Measurements from ENCODE around the gene BBS9. TPM values are rescaled to one million over a fixed set of nuclear protein-coding genes. Genes with fewer than 3 reads are reported as not detected.
"Not testable (repeated sequence)": the region's sequence is repeated elsewhere in the genome, so short reads cannot be mapped to it uniquely, and the experiment has no call there.

The BBS9 gene
- total RNA-seq, 1 donor from 2014 or later = 51.7 TPM

DNA sequence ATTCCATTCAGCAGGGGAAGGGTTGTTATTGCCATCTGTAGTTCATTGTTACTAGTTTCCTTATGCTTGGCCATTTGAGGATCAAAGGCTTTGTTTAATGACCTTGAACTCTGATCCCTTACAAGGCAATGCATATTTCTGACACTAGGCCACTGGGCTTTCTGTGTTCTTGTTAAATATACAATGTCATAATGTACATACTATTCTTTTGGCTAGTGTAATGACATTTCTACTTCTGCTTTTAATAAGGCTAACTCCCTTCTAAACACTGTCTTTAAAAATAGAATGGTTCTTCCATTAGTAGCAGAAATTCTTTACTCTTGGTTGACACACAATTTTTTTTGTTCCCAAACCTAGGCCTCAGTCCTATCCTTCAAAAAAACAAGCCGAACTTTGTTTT, 86.6 kb downstream of the BBS9 start:
- H3K36me3 ChIP-seq (ENCODE audit: control insufficient read depth in 3 of 3, insufficient read depth in 3 of 3, low read length in 3 of 3) = peaks cover 0 to 2% (median 0%) of the 10 kb centered on the region in 3 donors
- H3K9me3 ChIP-seq (ENCODE audit: control insufficient read depth in 3 of 3, low read length in 3 of 3) = peaks cover 0 to 7% (median 6%) of the 10 kb centered on the region in 3 donors
- H3K4me1 ChIP-seq (ENCODE audit: control insufficient read depth in 3 of 3, insufficient read depth in 3 of 3, low read length in 3 of 3) = no peaks in the 10 kb centered on the region
- no peak overlapping the region for H3K4me3 ChIP-seq (ENCODE audit: low read length in 3 of 3)
- no peaks in the 10 kb centered on the region for H3K27me3 ChIP-seq (ENCODE audit: control insufficient read depth in 3 of 3, insufficient read depth in 3 of 3, low read length in 3 of 3)
- H3K27ac ChIP-seq (ENCODE audit: low read depth, low read length) = no peak overlapping the region
- no peak overlapping the region for H3K9ac ChIP-seq (ENCODE audit: low read depth in 1 of 3, low read length in 3 of 3)

DNA sequence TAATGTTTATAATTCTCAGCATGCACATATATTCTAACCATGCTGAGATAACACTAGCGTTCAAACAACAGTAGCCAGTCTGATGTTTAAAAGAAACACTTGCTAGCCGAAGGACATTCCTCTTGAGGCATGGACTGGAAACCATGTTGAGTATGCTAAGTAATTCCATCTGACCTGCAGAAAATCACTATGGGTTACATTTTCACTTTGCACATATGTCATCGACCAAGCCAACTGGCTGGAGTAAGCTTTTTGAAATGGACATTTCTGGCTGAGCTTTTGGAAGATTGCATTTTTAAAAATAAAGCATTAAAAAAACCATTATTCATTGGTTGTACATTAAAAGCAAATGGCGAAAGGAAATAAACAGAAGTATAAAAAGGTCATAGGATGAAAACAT, 88.2 kb downstream of the BBS9 start:
- no peaks in the 10 kb centered on the region for H3K27me3 ChIP-seq (ENCODE audit: control insufficient read depth in 3 of 3, insufficient read depth in 3 of 3, low read length in 3 of 3)
- H3K27ac ChIP-seq (ENCODE audit: low read depth, low read length) = no peak overlapping the region
- peaks cover 0 to 3% (median 0%) of the 10 kb centered on the region in 3 donors for H3K9me3 ChIP-seq (ENCODE audit: control insufficient read depth in 3 of 3, low read length in 3 of 3)
- no peak overlapping the region for H3K9ac ChIP-seq (ENCODE audit: low read depth in 1 of 3, low read length in 3 of 3)
- no peaks in the 10 kb centered on the region for H3K4me1 ChIP-seq (ENCODE audit: control insufficient read depth in 3 of 3, insufficient read depth in 3 of 3, low read length in 3 of 3)
- no peak overlapping the region for H3K4me3 ChIP-seq (ENCODE audit: low read length in 3 of 3)
- H3K36me3 ChIP-seq (ENCODE audit: control insufficient read depth in 3 of 3, insufficient read depth in 3 of 3, low read length in 3 of 3) = no peaks in the 10 kb centered on the region

- H3K36me3 ChIP-seq (ENCODE audit: control insufficient read depth in 3 of 3, insufficient read depth in 3 of 3, low read length in 3 of 3); H3K9me3 ChIP-seq (ENCODE audit: control insufficient read depth in 3 of 3, low read length in 3 of 3): not testable (repeated sequence)
Observed at GRCh38 chr7:33218841-33219535, 89.6 kb downstream of the BBS9 start.

GRCh38 chr7:33220231-33220630, 90.9 kb downstream of the BBS9 start:
- no peaks in the 10 kb centered on the region for H3K4me1 ChIP-seq (ENCODE audit: control insufficient read depth in 3 of 3, insufficient read depth in 3 of 3, low read length in 3 of 3)
- H3K9ac ChIP-seq (ENCODE audit: low read depth in 1 of 3, low read length in 3 of 3) = no peak overlapping the region

More at GRCh38 chr7:33218841-33219535, 89.6 kb downstream of the BBS9 start:
- not testable (repeated sequence) for H3K9ac ChIP-seq (ENCODE audit: low read depth in 1 of 3, low read length in 3 of 3); H3K27ac ChIP-seq (ENCODE audit: low read depth, low read length); H3K4me1 ChIP-seq (ENCODE audit: control insufficient read depth in 3 of 3, insufficient read depth in 3 of 3, low read length in 3 of 3); H3K27me3 ChIP-seq (ENCODE audit: control insufficient read depth in 3 of 3, insufficient read depth in 3 of 3, low read length in 3 of 3); H3K4me3 ChIP-seq (ENCODE audit: low read length in 3 of 3)

DNA sequence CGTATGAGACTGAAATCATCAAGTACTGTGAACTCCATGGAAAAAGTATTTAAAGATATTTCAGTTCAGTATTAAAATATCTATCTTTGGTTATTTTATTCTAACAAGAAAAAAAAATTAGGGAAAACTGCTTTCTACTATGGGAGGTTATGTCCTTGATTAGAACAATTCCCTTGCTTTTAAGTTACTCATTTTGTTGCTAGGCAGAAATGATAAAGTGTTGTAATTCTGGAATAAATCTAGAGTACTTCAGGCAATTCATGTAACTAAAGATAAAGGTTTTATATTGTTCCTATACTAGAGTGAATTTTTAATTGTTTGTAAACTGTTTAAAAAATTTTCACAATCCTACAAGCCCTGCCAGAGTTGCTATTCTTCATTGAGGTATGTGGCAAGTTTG, 92.0 kb downstream of the BBS9 start:
- Histone ChIP-seq H3K4me3 (ENCODE audit: low read length in 3 of 3) (no peak overlapping the region), H3K27me3 (ENCODE audit: control insufficient read depth in 3 of 3, insufficient read depth in 3 of 3, low read length in 3 of 3) (no peaks in the 10 kb centered on the region), H3K36me3 (ENCODE audit: control insufficient read depth in 3 of 3, insufficient read depth in 3 of 3, low read length in 3 of 3) (no peaks in the 10 kb centered on the region)

More at GRCh38 chr7:33220231-33220630, 90.9 kb downstream of the BBS9 start:
- Histone ChIP-seq H3K27ac (ENCODE audit: low read depth, low read length) (no peak overlapping the region), H3K27me3 (ENCODE audit: control insufficient read depth in 3 of 3, insufficient read depth in 3 of 3, low read length in 3 of 3) (no peaks in the 10 kb centered on the region), H3K36me3 (ENCODE audit: control insufficient read depth in 3 of 3, insufficient read depth in 3 of 3, low read length in 3 of 3) (no peaks in the 10 kb centered on the region), H3K9me3 (ENCODE audit: control insufficient read depth in 3 of 3, low read length in 3 of 3) (no peaks in the 10 kb centered on the region), H3K4me3 (ENCODE audit: low read length in 3 of 3) (no peak overlapping the region)

GRCh38 chr7:33232632-33233145, 103.3 kb downstream of the BBS9 start:
- H3K9ac ChIP-seq (ENCODE audit: low read depth in 1 of 3, low read length in 3 of 3) = no peak overlapping the region
- H3K27me3 ChIP-seq (ENCODE audit: control insufficient read depth in 3 of 3, insufficient read depth in 3 of 3, low read length in 3 of 3) = no peaks in the 10 kb centered on the region
- no peaks in the 10 kb centered on the region for H3K36me3 ChIP-seq (ENCODE audit: control insufficient read depth in 3 of 3, insufficient read depth in 3 of 3, low read length in 3 of 3)
- no peaks in the 10 kb centered on the region for H3K9me3 ChIP-seq (ENCODE audit: control insufficient read depth in 3 of 3, low read length in 3 of 3)
- no peak overlapping the region for H3K4me3 ChIP-seq (ENCODE audit: low read length in 3 of 3)
- no peak overlapping the region for H3K27ac ChIP-seq (ENCODE audit: low read depth, low read length)
- no peaks in the 10 kb centered on the region for H3K4me1 ChIP-seq (ENCODE audit: control insufficient read depth in 3 of 3, insufficient read depth in 3 of 3, low read length in 3 of 3)

More for the DNA sequence above, 92.0 kb downstream of the BBS9 start:
- no peaks in the 10 kb centered on the region for H3K9me3 ChIP-seq (ENCODE audit: control insufficient read depth in 3 of 3, low read length in 3 of 3)
- no peak overlapping the region for H3K9ac ChIP-seq (ENCODE audit: low read depth in 1 of 3, low read length in 3 of 3)
- H3K27ac ChIP-seq (ENCODE audit: low read depth, low read length) = no peak overlapping the region
- no peaks in the 10 kb centered on the region for H3K4me1 ChIP-seq (ENCODE audit: control insufficient read depth in 3 of 3, insufficient read depth in 3 of 3, low read length in 3 of 3)

GRCh38 chr7:33233659-33234058, 104.3 kb downstream of the BBS9 start:
- Histone ChIP-seq H3K9me3 (ENCODE audit: control insufficient read depth in 3 of 3, low read length in 3 of 3) (no peaks in the 10 kb centered on the region), H3K9ac (ENCODE audit: low read depth in 1 of 3, low read length in 3 of 3) (no peak overlapping the region)

GRCh38 chr7:33237036-33237435, 107.7 kb downstream of the BBS9 start:
- no peak overlapping the region for H3K9ac ChIP-seq (ENCODE audit: low read depth in 1 of 3, low read length in 3 of 3)
- H3K4me3 ChIP-seq (ENCODE audit: low read length in 3 of 3) = no peak overlapping the region
- no peaks in the 10 kb centered on the region for H3K36me3 ChIP-seq (ENCODE audit: control insufficient read depth in 3 of 3, insufficient read depth in 3 of 3, low read length in 3 of 3)
- H3K9me3 ChIP-seq (ENCODE audit: control insufficient read depth in 3 of 3, low read length in 3 of 3) = no peaks in the 10 kb centered on the region
- no peak overlapping the region for H3K27ac ChIP-seq (ENCODE audit: low read depth, low read length)
- no peaks in the 10 kb centered on the region for H3K27me3 ChIP-seq (ENCODE audit: control insufficient read depth in 3 of 3, insufficient read depth in 3 of 3, low read length in 3 of 3)
- H3K4me1 ChIP-seq (ENCODE audit: control insufficient read depth in 3 of 3, insufficient read depth in 3 of 3, low read length in 3 of 3) = no peaks in the 10 kb centered on the region

More at GRCh38 chr7:33233659-33234058, 104.3 kb downstream of the BBS9 start:
- H3K4me3 ChIP-seq (ENCODE audit: low read length in 3 of 3) = no peak overlapping the region
- no peak overlapping the region for H3K27ac ChIP-seq (ENCODE audit: low read depth, low read length)
- H3K27me3 ChIP-seq (ENCODE audit: control insufficient read depth in 3 of 3, insufficient read depth in 3 of 3, low read length in 3 of 3) = no peaks in the 10 kb centered on the region
- H3K36me3 ChIP-seq (ENCODE audit: control insufficient read depth in 3 of 3, insufficient read depth in 3 of 3, low read length in 3 of 3) = no peaks in the 10 kb centered on the region
- H3K4me1 ChIP-seq (ENCODE audit: control insufficient read depth in 3 of 3, insufficient read depth in 3 of 3, low read length in 3 of 3) = no peaks in the 10 kb centered on the region

- Histone ChIP-seq H3K27me3 (ENCODE audit: control insufficient read depth in 3 of 3, insufficient read depth in 3 of 3, low read length in 3 of 3) (no peaks in the 10 kb centered on the region), H3K36me3 (ENCODE audit: control insufficient read depth in 3 of 3, insufficient read depth in 3 of 3, low read length in 3 of 3) (no peaks in the 10 kb centered on the region), H3K4me1 (ENCODE audit: control insufficient read depth in 3 of 3, insufficient read depth in 3 of 3, low read length in 3 of 3) (no peaks in the 10 kb centered on the region), H3K4me3 (ENCODE audit: low read length in 3 of 3) (no peak overlapping the region), H3K27ac (ENCODE audit: low read depth, low read length) (no peak overlapping the region), H3K9ac (ENCODE audit: low read depth in 1 of 3, low read length in 3 of 3) (no peak overlapping the region), H3K9me3 (ENCODE audit: control insufficient read depth in 3 of 3, low read length in 3 of 3) (no peaks in the 10 kb centered on the region)
Observed at GRCh38 chr7:33243319-33243881, 114.0 kb downstream of the BBS9 start.

DNA sequence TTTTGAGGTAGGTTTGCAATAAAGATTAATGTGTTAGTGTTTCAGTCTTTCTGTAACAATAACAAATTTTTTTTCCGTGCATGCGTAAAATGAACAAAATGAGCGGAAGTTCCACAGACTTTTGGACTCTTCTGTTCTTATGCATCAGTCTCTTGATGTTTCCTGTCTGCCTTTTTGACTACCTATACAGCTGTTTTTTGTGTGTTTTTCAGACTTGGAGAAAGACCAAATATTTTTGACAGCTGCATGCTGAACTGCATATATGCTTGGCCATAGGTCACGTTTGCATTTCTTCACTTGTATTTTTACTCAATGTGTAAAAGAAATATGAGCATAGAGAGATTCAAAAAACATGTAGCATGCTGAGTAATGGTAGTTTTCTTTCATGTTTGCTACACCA, 119.3 kb downstream of the BBS9 start:
- no peak overlapping the region for H3K27ac ChIP-seq (ENCODE audit: low read depth, low read length)
- H3K4me1 ChIP-seq (ENCODE audit: control insufficient read depth in 3 of 3, insufficient read depth in 3 of 3, low read length in 3 of 3) = peaks cover 0 to 4% (median 0%) of the 10 kb centered on the region in 3 donors
- no peaks in the 10 kb centered on the region for H3K27me3 ChIP-seq (ENCODE audit: control insufficient read depth in 3 of 3, insufficient read depth in 3 of 3, low read length in 3 of 3)
- H3K9ac ChIP-seq (ENCODE audit: low read depth in 1 of 3, low read length in 3 of 3) = no peak overlapping the region
- H3K9me3 ChIP-seq (ENCODE audit: control insufficient read depth in 3 of 3, low read length in 3 of 3) = no peaks in the 10 kb centered on the region
- H3K36me3 ChIP-seq (ENCODE audit: control insufficient read depth in 3 of 3, insufficient read depth in 3 of 3, low read length in 3 of 3) = no peaks in the 10 kb centered on the region
- H3K4me3 ChIP-seq (ENCODE audit: low read length in 3 of 3) = no peak overlapping the region
